Hindlimb muscle (tissue), 1 donor: ENCODE measurements around the gene MAL. TPM values are rescaled to one million over a fixed set of nuclear protein-coding genes. Genes with fewer than 3 reads are reported as not detected.
"Not testable (repeated sequence)": the region's sequence is repeated elsewhere in the genome, so short reads cannot be mapped to it uniquely, and the experiment has no call there.

Source experiments
- DNase-seq: peaks from one replicate; pipeline ENCODE4 v3.0.0-alpha.2; 2013
- polyA plus RNA-seq: library from polyadenylated mRNA; unstranded; fragments of 120-200 nt; gene quantifications from one replicate; pipeline ENCODE4 v1.2.1, GENCODE V29; 2013; ENCODE audit not compliant: insufficient read length

MAL gene
- polyA plus RNA-seq, 1 donor: 5.2 TPM

- no peak for DNase-seq
Measured at GRCh38 chr2:95063086-95063958, 37.8 kb downstream of the MAL start.

GRCh38 chr2:95068256-95068655 lies 42.7 kb downstream of the MAL start:
- no peak for DNase-seq

- no peak for DNase-seq
Measured at GRCh38 chr2:95069465-95069864, 44.0 kb downstream of the MAL start.

- DNase-seq: no peak
Measured at GRCh38 chr2:95071856-95072255, 46.3 kb downstream of the MAL start.

- no peak for DNase-seq
Measured at GRCh38 chr2:95072424-95072823, 46.9 kb downstream of the MAL start.

- DNase-seq: no peak
Measured at GRCh38 chr2:95073856-95074662, 48.6 kb downstream of the MAL start.

GRCh38 chr2:95074663-95075439 lies 49.3 kb downstream of the MAL start:
- DNase-seq: no peak

- no peak for DNase-seq
Measured at GRCh38 chr2:95075440-95076132, 50.1 kb downstream of the MAL start.

- peak; percentile 43 for DNase-seq
Measured at GRCh38 chr2:95076705-95077529, 51.4 kb downstream of the MAL start.

GRCh38 chr2:95077530-95077825 lies 52.0 kb downstream of the MAL start:
- DNase-seq: no peak

GRCh38 chr2:95077861-95078603 lies 52.5 kb downstream of the MAL start:
- DNase-seq: no peak

- no peak for DNase-seq
Measured at GRCh38 chr2:95079199-95079683, 53.7 kb downstream of the MAL start.

- DNase-seq: no peak
Measured at GRCh38 chr2:95082477-95082876, 57.0 kb downstream of the MAL start.

- DNase-seq: no peak
Measured at GRCh38 chr2:95086017-95086416, 60.5 kb downstream of the MAL start.

- DNase-seq: no peak
Measured at GRCh38 chr2:95087379-95087778, 61.9 kb downstream of the MAL start.

- DNase-seq: no peak
Measured at GRCh38 chr2:95091885-95092555, 66.5 kb downstream of the MAL start.

- DNase-seq: not testable (repeated sequence)
Measured at GRCh38 chr2:95098273-95098672, 72.8 kb downstream of the MAL start.

GRCh38 chr2:95099910-95100309 lies 74.4 kb downstream of the MAL start:
- DNase-seq: no peak
